HCT116 (cell line): ENCODE measurements around the gene IL1RAP.

ENCODE experiments used
- EZH2 ChIP-seq: fragments of 200-600 bp; sonication (generic); IDR thresholded peaks from 2 replicates; pipeline ENCODE4 v1.6.1; 2017; ENCODE audit warnings: antibody characterized with exemption, mixed run types
- SIN3A ChIP-seq: IDR thresholded peaks from 2 replicates; pipeline ENCODE4 v1.6.1; 2012; ENCODE audit warnings: low read depth
- TF ChIP-seq, protein P1 (sequence below), 3 experiments: fragments of 200-600 bp in 1 of 3; sonication (generic) in 1 of 3; IDR thresholded peaks in 2 of 3; conservative IDR thresholded peaks in 1 of 3; 2 replicates each; pipeline ENCODE4 v1.5.1; 2012 to 2017; ENCODE audit warnings: low read depth in 2 of 3, low read length in 2 of 3, antibody characterized with exemption in 1 of 3, borderline replicate concordance in 1 of 3, control low read depth in 1 of 3, mild to moderate bottlenecking in 1 of 3, mixed read lengths in 1 of 3, mixed run types in 1 of 3, moderate library complexity in 1 of 3; ENCODE audit not compliant: insufficient read depth in 1 of 3

DNA sequence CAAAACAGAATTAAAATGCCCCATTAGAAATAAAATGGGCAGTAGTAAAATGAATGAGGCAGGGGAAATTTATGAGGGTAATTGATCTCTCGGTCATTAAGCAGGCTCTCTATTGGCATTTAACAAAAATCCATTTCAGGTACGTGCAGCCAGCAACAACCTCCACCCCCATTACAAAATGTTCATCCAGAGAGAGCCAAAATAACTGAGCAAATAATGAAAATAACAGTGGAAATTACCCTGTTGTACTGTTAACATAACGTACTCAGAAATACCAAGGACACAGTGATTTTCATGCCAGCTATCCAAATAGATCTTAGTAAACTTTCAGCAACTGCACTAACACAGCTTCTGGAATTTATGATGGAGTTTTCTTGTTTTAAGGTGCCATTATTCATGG is 127.7 kb downstream of the IL1RAP start:
- TF ChIP-seq, protein P1, sequence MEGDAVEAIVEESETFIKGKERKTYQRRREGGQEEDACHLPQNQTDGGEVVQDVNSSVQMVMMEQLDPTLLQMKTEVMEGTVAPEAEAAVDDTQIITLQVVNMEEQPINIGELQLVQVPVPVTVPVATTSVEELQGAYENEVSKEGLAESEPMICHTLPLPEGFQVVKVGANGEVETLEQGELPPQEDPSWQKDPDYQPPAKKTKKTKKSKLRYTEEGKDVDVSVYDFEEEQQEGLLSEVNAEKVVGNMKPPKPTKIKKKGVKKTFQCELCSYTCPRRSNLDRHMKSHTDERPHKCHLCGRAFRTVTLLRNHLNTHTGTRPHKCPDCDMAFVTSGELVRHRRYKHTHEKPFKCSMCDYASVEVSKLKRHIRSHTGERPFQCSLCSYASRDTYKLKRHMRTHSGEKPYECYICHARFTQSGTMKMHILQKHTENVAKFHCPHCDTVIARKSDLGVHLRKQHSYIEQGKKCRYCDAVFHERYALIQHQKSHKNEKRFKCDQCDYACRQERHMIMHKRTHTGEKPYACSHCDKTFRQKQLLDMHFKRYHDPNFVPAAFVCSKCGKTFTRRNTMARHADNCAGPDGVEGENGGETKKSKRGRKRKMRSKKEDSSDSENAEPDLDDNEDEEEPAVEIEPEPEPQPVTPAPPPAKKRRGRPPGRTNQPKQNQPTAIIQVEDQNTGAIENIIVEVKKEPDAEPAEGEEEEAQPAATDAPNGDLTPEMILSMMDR (IDR thresholded peaks at IDR 0.05 in 2 of 3, conservative IDR thresholded peaks at IDR 0.05 in 1 of 3; ENCODE audit: borderline replicate concordance in 1 of 3, insufficient read depth in 1 of 3, low read depth in 2 of 3, low read length in 2 of 3), result no peak
- TF ChIP-seq EZH2 (no peak), SIN3A (no peak)
